PFSK-1 (cell line): ENCODE results near the gene CHFR.

Source experiments
- FOXP2 ChIP-seq: optimal IDR thresholded peaks from 2 replicates; pipeline ENCODE3; 2011; ENCODE audit warnings: borderline replicate concordance, control low read depth, inconsistent platforms; ENCODE audit not compliant: insufficient read depth; ENCODE audit errors: extremely low read length, extremely low read depth
- POLR2AphosphoS5 ChIP-seq: IDR thresholded peaks from 2 replicates; pipeline ENCODE4 v1.6.1; 2012; ENCODE audit warnings: low read depth, mild to moderate bottlenecking, control low read depth, low read length, moderate library complexity
- SIN3A ChIP-seq: IDR thresholded peaks from 2 replicates; pipeline ENCODE4 v1.6.1; 2012; ENCODE audit warnings: mild to moderate bottlenecking, low read length, moderate library complexity, borderline replicate concordance; ENCODE audit not compliant: insufficient read depth
- TAF1 ChIP-seq: IDR thresholded peaks from 2 replicates; pipeline ENCODE4 v1.6.1; 2012; ENCODE audit warnings: low read length, control low read depth, borderline replicate concordance; ENCODE audit not compliant: insufficient read depth
- TF ChIP-seq, protein P1 (sequence below), 2 experiments: IDR thresholded peaks; 2 replicates each; pipeline versions ENCODE4 v1.6.1 to v1.8.0; 2011 to 2012; ENCODE audit warnings: low read depth in 2 of 2, low read length in 2 of 2, control low read depth in 1 of 2, inconsistent platforms in 1 of 2, mild to moderate bottlenecking in 1 of 2, moderate library complexity in 1 of 2; ENCODE audit not compliant: insufficient read depth in 1 of 2

CHFR gene

DNA sequence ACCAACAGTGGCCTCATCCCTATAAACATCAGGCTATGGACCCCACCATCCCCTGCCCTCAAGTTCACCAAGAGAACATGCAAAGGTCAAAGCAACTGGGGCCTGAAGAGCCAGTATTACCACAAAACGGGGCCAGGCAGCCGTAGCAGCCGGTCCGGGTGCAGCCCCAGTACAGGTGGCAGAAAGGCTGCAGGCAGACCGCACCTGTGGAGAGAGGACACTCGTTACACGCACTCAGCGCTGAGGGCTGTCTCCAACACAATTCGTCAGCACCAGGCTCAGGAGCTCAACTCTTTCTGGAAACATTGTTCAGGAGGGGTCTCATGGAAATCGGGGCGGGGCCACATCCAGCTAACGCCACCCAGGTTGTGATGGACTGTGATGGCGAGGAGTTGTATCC lies 38.9 kb downstream of the CHFR start:
- TF ChIP-seq, protein P1, sequence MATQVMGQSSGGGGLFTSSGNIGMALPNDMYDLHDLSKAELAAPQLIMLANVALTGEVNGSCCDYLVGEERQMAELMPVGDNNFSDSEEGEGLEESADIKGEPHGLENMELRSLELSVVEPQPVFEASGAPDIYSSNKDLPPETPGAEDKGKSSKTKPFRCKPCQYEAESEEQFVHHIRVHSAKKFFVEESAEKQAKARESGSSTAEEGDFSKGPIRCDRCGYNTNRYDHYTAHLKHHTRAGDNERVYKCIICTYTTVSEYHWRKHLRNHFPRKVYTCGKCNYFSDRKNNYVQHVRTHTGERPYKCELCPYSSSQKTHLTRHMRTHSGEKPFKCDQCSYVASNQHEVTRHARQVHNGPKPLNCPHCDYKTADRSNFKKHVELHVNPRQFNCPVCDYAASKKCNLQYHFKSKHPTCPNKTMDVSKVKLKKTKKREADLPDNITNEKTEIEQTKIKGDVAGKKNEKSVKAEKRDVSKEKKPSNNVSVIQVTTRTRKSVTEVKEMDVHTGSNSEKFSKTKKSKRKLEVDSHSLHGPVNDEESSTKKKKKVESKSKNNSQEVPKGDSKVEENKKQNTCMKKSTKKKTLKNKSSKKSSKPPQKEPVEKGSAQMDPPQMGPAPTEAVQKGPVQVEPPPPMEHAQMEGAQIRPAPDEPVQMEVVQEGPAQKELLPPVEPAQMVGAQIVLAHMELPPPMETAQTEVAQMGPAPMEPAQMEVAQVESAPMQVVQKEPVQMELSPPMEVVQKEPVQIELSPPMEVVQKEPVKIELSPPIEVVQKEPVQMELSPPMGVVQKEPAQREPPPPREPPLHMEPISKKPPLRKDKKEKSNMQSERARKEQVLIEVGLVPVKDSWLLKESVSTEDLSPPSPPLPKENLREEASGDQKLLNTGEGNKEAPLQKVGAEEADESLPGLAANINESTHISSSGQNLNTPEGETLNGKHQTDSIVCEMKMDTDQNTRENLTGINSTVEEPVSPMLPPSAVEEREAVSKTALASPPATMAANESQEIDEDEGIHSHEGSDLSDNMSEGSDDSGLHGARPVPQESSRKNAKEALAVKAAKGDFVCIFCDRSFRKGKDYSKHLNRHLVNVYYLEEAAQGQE (IDR thresholded peaks at IDR 0.05; ENCODE audit: insufficient read depth in 1 of 2, low read depth in 2 of 2, low read length in 2 of 2) = no peak
- no peak for TF ChIP-seq SIN3A
- no peak for TF ChIP-seq FOXP2

DNA sequence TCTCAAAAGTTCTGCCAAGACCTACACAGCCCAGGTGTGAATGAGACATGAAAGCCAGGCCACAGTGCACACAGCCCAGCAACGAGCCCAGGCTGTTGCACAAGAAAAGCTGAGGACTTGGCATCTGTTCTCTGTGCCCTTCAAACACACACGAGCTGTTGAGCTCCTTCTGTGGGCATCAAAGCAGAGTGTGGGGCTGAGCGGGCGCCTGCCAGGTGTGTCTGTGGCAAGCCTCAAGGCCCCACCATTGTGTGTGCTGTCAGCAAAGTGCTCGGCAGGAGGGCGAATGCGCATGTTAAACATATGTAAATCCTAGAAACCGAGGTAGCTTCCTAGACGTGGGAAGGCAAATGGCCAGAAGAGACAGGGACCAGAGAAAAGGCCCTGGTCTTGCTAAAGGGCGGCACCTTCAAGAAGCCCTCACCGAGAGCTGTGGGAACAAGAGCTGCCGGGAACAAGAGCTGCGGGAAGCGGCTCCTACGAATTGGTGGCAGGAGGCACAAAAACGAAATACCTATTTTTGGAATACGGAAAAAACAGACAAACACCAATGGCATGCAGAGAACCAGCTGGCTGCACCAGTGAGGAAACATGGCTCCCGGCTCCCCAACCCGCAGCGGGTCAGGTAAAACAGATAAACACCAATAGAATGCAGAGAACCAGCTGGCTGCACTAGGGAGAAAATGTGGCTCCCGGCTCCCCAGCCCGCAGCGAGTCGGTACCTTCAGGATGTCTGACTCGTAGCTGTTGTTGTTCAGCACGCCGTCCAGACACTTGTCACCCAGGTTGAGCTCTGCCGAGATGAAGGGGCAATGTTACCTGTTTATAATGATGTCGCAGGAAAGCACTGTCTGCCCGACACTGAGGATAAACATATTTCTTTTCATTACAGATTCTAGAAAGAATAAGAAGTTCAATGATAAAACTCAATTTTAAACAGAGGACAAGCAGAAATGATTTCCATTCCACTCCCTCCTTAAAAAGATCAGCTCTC lies 39.7 kb downstream of the CHFR start:
- TF ChIP-seq TAF1 (no peak), POLR2AphosphoS5 (no peak), FOXP2 (no peak), SIN3A (no peak)
- TF ChIP-seq, protein P1 (IDR thresholded peaks at IDR 0.05; ENCODE audit: insufficient read depth in 1 of 2, low read depth in 2 of 2, low read length in 2 of 2) = no peak

DNA sequence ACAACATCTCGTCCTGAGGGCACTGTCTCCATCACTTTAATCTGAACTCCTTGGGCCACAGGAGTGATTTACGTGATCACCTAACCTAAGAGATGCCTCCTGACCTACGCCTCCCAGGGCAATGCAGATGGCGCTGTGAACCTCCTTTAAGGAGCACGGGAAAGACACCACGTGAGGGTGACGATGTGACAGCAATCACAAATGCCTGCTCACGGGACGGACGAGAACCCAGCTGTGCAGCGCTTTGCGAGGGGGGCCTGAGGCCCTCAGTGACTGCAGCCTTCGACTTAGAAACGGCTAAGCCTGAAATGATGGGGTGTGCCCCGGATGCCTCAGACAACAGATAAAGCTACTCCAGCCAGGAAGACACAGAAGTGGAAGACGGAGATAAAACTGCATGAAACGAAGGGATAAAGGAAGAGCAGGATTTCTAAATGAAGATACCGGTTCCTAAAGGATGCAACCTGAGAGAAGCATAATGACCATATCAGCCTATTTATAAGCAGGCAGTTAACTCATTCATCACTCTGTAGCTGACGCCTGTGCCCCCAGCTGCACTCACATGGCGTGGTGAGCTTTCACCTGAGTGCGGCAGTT lies 44.9 kb downstream of the CHFR start:
- TF ChIP-seq POLR2AphosphoS5 (no peak), FOXP2 (no peak), SIN3A (no peak), TAF1 (no peak)
- TF ChIP-seq, protein P1 (IDR thresholded peaks at IDR 0.05; ENCODE audit: insufficient read depth in 1 of 2, low read depth in 2 of 2, low read length in 2 of 2) = no peak

DNA sequence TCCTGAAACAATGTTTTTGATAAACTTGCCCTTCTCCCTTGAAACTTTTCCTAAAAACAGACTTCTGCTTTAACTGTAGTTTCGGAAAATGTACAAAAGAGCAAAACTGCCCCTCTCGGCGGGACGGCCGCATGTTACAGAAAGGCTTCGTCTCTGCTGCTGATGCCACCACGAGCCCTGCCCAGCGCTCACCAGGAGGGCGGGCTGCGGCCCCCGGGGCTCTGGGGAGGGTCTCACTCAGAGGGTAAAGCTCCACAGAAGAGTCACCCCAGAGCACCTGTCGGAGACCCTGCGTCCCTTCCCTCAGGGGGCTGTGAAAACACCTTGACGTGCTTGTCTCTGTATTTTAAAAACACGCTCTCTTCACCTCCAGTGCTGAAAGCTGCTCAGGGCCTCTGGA lies 46.3 kb downstream of the CHFR start:
- TF ChIP-seq, protein P1 (IDR thresholded peaks at IDR 0.05; ENCODE audit: insufficient read depth in 1 of 2, low read depth in 2 of 2, low read length in 2 of 2) = no peak
- TF ChIP-seq SIN3A (no peak), POLR2AphosphoS5 (no peak), FOXP2 (no peak), TAF1 (no peak)
